ENCODE measurements around the gene GRAMD1A.
"Not testable (repeated sequence)": the region's sequence is repeated elsewhere in the genome, so short reads cannot be mapped to it uniquely, and the experiment has no call there.

GRAMD1A gene

DNA sequence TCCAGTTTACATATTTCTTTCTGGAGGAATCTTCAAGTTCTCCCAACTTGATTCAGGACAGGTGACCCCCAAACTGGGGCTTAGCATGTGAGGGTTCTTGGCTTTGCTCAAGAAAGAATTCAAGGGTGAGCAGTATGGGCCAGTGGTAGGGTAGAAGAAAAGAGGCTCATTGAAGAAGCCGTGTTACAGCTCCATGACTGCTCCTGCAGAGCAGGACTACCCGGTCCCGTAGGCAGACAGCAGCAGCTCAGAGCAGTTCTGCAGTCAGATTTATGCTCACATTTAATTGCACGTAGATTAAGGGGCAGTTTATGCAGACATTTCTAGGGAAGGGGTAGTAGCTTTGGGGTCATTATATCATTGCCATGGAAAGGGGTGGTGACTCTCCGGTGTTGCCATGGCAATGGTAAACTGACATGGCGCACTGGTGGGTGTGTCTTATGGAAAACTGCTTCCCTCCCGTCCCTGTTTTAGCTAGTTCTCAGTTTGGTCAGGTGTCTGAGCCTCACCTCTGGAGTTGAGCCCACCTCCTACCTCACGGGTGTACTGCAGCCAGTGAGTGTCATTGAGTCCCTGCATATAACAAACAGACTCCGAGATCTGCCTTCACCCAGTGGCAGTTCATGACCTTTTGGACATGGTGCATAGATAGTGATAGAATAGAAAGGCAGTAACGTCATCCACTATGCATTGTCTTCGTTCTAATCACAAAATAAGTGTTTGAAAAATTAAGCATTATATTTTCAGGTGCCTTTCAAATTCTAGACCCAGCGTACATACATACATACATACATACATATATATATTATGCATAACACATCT, 20.1 kb upstream of the GRAMD1A start:
- DNase-seq = no peak

DNA sequence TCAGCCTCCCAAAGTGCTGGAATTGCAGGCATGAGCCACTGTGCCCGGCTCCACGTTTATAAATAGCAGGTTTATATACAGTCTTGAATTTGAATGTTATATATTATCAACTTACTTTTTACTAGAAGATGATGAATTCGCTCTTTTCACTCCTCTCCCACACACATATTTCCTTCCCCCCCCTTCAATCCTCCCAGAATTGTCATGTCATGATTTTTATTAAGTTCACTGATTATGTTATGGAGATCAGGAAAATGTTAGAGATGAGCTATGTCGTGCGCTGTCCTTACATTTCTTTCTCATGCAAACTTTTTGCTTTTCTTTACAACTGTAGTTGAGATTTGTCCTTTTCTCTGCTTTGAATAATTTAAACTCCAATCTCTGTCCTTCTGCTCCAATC, 17.8 kb upstream of the GRAMD1A start:
- DNase-seq = no peak

DNA sequence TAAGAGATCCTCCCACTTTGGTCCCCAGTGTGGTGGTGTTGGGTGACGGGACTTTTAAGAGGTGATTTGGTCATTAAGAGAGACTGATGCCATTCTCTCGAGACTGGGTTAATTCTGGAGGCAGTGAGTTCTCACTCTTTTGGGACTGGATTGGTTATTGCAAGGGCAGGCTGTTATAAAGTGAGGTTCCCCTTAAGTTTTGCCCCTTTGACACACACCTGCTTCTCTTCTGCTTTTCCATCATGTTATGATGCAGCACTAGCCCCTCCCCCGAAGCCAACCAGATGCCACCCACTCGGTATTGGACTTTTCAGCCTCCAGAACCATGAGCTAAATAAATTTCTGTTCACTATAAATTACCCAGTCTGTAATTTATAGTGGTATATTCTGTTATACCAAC, 16.3 kb upstream of the GRAMD1A start:
- DNase-seq = no peak

GRCh38 chr19:34984287-34984686, 15.8 kb upstream of the GRAMD1A start:
- DNase-seq = no peak

GRCh38 chr19:34985249-34986022, 14.7 kb upstream of the GRAMD1A start:
- DNase-seq = no peak

DNA sequence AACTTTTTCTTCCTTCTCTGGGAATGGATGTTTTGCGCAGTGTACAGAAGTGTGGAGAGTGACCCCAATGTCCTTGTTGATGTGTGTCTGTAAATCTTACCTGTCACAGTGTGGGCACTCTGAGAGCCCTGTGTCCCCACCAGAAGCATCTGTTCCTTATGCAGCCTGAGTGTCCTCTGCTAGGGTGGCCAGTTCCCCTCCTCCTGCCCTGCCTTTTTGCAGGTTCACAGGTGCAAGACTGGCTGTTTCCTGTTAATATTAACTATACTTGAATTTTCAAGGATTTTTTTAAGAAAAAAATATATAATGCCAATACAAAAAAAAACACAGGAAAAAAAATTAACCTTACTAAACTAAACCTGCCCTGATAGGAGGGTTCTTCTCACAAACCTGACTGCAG, 12.0 kb upstream of the GRAMD1A start:
- DNase-seq = no peak

- DNase-seq = no peak
Observed at GRCh38 chr19:34989298-34989697, 10.8 kb upstream of the GRAMD1A start.

DNA sequence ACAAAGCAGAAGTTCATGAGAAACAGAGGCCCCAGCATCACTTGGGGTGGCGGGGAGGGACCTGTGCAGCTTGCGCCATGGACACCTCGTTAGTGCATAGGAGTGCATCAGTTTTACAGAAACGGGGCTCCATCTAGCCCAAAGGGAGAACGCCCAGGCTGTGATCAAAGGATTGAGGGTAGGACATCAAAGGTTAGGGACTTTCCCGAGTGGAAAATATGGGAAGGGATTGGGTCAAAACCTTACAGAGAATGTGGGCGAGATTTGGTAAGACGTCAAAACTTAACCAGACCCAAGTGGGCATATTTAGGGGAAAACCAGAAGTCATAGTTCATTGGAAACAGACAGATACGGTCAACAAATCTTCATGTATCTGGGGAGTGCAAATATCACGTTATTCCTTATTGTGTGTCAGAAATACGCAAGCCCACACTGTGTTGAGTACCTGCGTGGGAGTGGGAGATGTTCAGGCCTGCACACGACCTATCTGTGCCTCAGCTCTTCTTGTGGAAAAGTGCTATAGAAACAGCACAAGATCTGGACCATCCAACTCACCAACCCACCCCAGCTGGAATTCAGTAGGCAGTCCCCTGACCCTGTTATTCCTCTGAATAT, 9.4 kb upstream of the GRAMD1A start:
- DNase-seq = no peak

- DNase-seq = no peak
Observed at GRCh38 chr19:34991542-34992333, 8.4 kb upstream of the GRAMD1A start.

DNA sequence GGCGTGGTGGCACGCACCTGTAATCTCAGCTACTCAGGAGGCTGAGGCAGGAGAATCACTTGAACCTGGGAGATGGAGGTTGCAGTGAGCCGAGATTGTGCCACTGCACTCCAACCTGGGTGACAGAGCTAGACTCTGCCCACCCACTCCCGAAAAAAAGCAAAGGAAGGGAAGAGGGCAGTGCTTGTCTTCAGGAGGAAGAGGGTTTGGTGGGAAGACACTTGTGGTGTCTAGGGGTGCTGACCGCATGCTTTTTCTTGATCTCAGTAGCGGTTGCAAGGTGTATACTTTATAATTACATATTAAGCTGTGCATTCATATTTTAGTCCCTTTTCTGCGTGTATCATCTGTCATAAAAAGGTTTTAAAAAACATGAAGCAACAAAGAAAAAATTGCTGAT, 7.5 kb upstream of the GRAMD1A start:
- DNase-seq = not testable (repeated sequence)

DNA sequence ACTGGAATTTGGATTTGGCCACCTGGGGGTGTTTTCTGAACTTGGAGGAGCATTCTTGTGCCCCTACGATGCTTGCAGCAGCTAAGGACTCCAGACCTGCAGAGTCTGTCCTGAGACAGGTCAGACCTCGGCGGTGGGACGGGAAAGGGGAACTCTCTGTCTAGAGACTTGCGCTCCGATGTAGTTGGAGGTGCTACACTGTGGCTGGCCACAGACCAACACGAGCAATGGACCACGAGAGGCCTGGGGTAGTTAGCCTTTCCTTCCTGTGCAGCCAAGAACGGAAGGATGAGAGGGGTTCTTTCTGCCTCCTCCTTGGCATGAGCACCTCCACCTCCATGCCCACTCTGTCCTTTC, 5.9 kb upstream of the GRAMD1A start:
- no peak for DNase-seq

DNA sequence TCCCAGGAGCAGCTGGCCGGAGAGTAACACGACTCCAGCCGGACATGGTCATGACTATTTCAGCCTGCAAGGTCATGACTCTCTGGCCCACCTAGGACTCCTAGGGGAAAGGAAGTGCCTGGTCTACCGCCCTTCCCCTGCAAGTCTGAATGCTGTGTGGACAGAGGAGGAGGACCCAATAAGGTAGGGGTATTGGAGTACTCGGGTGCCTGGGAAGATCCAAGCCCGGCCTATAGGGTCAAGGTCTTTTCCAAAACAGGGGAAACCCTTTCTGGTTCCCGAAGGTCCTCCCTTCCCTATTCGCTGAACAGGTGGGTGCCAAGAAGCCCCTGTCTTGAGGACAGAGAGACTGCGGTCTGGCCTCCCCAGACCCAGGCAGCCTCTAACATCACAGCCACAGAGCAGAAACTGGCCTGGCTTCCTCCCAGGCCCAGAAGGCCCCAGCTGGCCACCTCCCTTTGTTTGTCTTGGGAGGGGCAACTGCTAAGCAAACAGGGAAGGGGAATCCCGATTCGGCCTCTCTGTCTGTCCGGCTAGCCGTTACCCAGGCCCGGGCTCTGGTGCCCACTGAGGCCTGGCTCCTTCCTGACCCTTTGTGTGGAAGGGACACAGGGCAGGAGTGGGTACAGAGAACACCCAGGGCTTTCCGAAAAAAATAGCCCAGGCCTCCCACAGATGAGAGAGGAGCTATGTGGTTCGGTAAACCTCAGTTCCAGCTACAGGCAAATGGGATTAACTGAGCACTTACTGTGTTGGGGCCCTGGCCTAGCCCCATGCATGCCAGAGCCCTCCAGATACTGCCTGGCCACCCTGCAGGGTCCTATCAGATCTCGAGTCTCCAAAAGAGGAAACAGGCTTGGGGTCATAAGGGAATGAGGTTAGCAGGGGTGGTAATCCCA, 5.2 kb upstream of the GRAMD1A start:
- DNase-seq = no peak

GRCh38 chr19:34995551-34995950, 4.6 kb upstream of the GRAMD1A start:
- DNase-seq = no peak

DNA sequence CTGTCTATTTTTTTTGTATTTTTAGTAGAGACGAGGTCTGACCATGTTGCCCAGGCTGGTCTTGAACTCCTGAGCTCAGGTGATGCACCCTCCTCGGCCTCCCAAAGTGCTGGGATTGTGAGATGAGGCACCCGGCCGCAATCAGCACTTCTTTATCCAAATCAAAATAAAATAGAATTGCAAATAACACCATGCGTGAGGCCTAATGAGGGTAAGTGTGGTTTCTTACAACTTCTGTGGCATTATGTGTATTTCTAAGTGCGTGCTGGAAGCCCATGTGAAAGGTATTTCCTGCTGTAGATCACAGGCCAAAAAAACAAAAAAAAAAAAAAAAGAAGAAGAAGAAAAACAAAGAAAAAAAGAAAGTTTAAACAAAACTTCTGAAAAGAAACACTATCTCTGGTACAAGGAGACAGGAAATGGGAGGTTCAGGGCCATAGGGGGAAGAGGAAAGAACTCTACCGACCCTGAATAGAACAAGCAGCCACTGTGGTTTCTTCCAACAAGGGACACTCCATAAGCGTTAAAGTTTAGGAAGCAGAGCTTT, 3.0 kb upstream of the GRAMD1A start:
- no peak for DNase-seq

- DNase-seq = not testable (repeated sequence)
Observed at GRCh38 chr19:34998224-34998623, 1.9 kb upstream of the GRAMD1A start.

- no peak for DNase-seq
Observed at GRCh38 chr19:34998777-34999497, 1.2 kb upstream of the GRAMD1A start.

- no peak for DNase-seq
Observed at GRCh38 chr19:35000338-35000646, 169 bp downstream of the GRAMD1A start.

DNA sequence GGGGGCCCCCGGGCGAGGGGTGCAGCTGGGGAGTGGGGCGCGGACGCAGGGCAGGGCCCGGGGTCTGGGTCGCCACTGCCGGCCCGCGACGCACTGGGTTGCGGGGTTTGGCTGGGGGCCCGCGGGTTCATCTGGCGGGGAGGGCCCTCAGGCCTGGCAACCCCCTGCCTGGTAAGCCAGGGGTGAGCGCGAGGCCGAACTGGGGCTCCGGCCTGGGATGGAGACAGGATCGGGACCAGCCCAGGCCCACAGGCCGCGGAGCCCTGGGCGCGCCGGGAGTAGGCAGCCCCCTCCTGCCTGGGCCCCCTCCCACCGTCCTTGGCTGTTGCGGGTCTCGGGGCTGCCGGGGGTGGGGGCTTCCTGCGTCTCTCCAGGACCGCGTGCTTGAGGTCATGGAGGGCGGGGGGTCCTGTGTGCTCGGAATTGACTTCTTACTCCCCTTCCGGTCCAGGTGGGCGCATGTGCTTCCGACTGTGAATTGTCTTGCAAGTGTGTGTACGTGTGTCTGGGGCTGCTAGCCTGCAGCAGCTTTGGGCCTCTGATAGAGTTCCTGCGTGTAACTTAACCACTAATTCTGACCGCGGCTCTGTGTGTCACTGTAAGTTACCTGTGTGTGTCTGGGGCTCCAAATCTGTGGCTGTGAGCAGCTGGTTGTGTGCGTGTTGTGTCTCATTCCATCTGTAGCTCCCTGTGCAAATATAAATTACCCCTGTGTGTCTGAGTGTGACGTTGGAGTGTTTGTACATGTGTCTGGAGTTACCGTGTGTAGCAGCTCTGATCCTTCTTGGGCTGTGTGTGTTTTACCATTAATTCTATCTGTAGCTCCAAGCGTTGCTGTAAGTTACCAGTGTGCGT, 751 bp downstream of the GRAMD1A start:
- peak; percentile 55 for DNase-seq

DNA sequence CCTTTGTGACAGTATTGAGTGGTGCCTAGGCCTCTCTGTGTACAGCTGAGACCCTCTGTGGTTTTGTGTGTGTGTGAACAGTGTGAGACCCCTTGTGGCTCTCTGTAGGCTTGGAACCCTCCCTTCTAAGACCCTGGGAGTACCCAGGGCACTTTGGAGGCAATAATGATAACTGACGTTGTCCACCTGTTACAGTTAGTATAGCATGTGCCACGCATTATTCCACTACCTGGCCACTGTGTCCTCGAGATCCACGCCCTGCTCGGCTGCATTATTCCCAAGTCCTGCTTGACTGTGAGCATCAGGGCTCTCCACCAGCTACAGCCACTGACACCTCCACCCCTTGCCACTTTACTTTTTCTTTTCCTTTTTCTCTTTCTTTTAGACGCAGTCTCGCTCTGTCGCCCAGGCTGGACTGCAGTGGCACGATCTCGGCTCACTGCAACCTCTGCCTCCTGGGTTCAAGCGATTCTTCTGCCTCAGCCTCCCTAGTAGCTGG, 2.0 kb downstream of the GRAMD1A start:
- DNase-seq = no peak
